Right lobe of liver (tissue), 6 donors: ENCODE results near the gene ALCAM. TPM values are rescaled to one million over a fixed set of nuclear protein-coding genes. Genes with fewer than 3 reads are reported as not detected.
A peak's percentile ranks its signal among the peaks of the same experiment; 100 is the strongest.

Source experiments
- ATAC-seq, 4 donors: fragments of 200-7000 bp; cut with Tn5 transposase; one replicate each; pipeline ENCODE4 v1.9.1; 2020; ENCODE audit warnings: mild to moderate bottlenecking in 4 of 4, moderate library complexity in 4 of 4
- DNase-seq, 3 donors: peaks; one replicate each; pipeline ENCODE4 v3.0.0-alpha.2; 2020
- H3K27ac ChIP-seq, 3 donors: fragments of 200-600 bp; one replicate each; pipeline ENCODE4 v1.8.0; 2022
- H3K27me3 ChIP-seq, 2 donors: fragments of 200-600 bp; one replicate each; pipeline ENCODE4 v1.8.0; 2022
- H3K36me3 ChIP-seq, 4 donors: fragments of 200-600 bp; sonication (generic) in 1 of 4; one replicate each; pipeline versions ENCODE4 v1.5.1 to v1.8.0; 2017 to 2022; ENCODE audit warnings: control low read depth in 1 of 4
- H3K4me1 ChIP-seq, 4 donors: fragments of 200-600 bp; sonication (generic) in 1 of 4; one replicate each; pipeline versions ENCODE4 v1.5.1 to v1.8.0; 2017 to 2022; ENCODE audit warnings: control low read depth in 1 of 4
- H3K4me3 ChIP-seq, 3 donors: fragments of 200-600 bp; one replicate each; pipeline ENCODE4 v1.8.0; 2022
- H3K9me3 ChIP-seq, 4 donors: fragments of 200-600 bp; sonication (generic) in 1 of 4; one replicate each; pipeline versions ENCODE4 v1.5.1 to v1.8.0; 2017 to 2022; ENCODE audit warnings: control low read depth in 1 of 4
- CTCF ChIP-seq, 4 donors: fragments of 200-600 bp in 3 of 4; fragments of 450-650 bp in 1 of 4; IDR thresholded peaks; one replicate each; pipeline versions ENCODE4 v1.5.1 to v1.8.0; 2016 to 2022; ENCODE audit warnings: antibody characterized with exemption in 4 of 4, mild to moderate bottlenecking in 2 of 4
- POLR2A ChIP-seq: fragments of 450-650 bp; IDR thresholded peaks from one replicate; pipeline ENCODE4 v1.6.1; 2017; ENCODE audit warnings: antibody characterized with exemption, mild to moderate bottlenecking
- WGBS: methylation state at CpG from one replicate; pipeline ENCODE4 v1.1.6; 2018; ENCODE audit warnings: low coverage, low lambda C conversion rate; ENCODE audit not compliant: insufficient coverage; ENCODE audit errors: missing lambda C conversion rate; 5-methylcytosine and 5-hydroxymethylcytosine counted together
- intact Hi-C, 2 donors: fragments of 100-400 bp; cut with DNase I; formaldehyde crosslinking; loops; one replicate each; pipeline versions ENCODE4 v1.11.2 to v1.14.1; 2022
- total RNA-seq, 6 experiments: library from RNA; depleted of rRNA in 2 of 6; stranded (reverse); fragments of >200 nt in 2 of 6; fragmentation: NEBNext Ultra II Directional in 3 of 6; extraction: Animal tissue kit (Norgen Biotek cat#: 25700) in 3 of 6; gene quantifications; one replicate each; pipeline versions ENCODE4 v1.1.0 to v1.2.4, GENCODE V29; 2016 to 2023
- donor health status: DM: no; HTN: yes; CAD: no.
- donor health status: DM: no; HTN: no; CAD: no.
- donor health status: DM: no; HTN: no; CAD: no.
- donor health status: DM: no; HTN: yes; CAD: no.
- donor health status: DM: no; HTN: yes; CAD: no.

Gene ALCAM
- total RNA-seq, 6 experiments from 2014 or later: 21.9 to 43.4 (median 34.5) TPM

- intact Hi-C loops: no loop called here
- H3K27me3 ChIP-seq: no peaks in the 10 kb centered on the region
- no peaks in the 10 kb centered on the region for H3K9me3 ChIP-seq
- H3K27ac ChIP-seq: no peak overlapping the region
- DNase-seq (no peak), ATAC-seq (no peak)
- H3K36me3 ChIP-seq: no peaks in the 10 kb centered on the region
- TF ChIP-seq POLR2A (no peak), CTCF (IDR thresholded peaks at IDR 0.05) (no peak)
- 76% methylated on average over 2 of the region's 2 CpGs for WGBS
- no peak overlapping the region for H3K4me3 ChIP-seq
- peaks cover 0 to 29% (median 4%) of the 10 kb centered on the region in 4 donors for H3K4me1 ChIP-seq
Measured at GRCh38 chr3:105430455-105430854, 63.7 kb downstream of the ALCAM start.

GRCh38 chr3:105431200-105431599, 64.5 kb downstream of the ALCAM start:
- TF ChIP-seq POLR2A (no peak), CTCF (IDR thresholded peaks at IDR 0.05) (no peak)
- Histone ChIP-seq H3K9me3 (no peaks in the 10 kb centered on the region), H3K27me3 (no peaks in the 10 kb centered on the region), H3K4me1 (peaks cover 0 to 31% (median 4%) of the 10 kb centered on the region in 4 donors), H3K4me3 (no peak overlapping the region), H3K27ac (no peak overlapping the region), H3K36me3 (no peaks in the 10 kb centered on the region)
- DNase-seq (no peak), ATAC-seq (peak in 1 of 4 donors; percentile 35)
- intact Hi-C loops: no loop called here
- WGBS: 65% methylated on average over 2 of the region's 2 CpGs

- Histone ChIP-seq H3K4me3 (no peak overlapping the region), H3K27me3 (no peaks in the 10 kb centered on the region), H3K9me3 (no peaks in the 10 kb centered on the region), H3K27ac (no peak overlapping the region), H3K36me3 (no peaks in the 10 kb centered on the region), H3K4me1 (peaks cover 0 to 28% (median 2%) of the 10 kb centered on the region in 4 donors)
- ATAC-seq (peak in 3 of 4 donors; percentile 25 to 53 (median 48)), DNase-seq (no peak)
- 34% methylated on average over 3 of the region's 3 CpGs for WGBS
- TF ChIP-seq CTCF (IDR thresholded peaks at IDR 0.05) (no peak), POLR2A (no peak)
- intact Hi-C loops: no loop called here
Measured at GRCh38 chr3:105435277-105435676, 68.6 kb downstream of the ALCAM start.

- intact Hi-C loops: no loop called here
- no peaks in the 10 kb centered on the region for H3K36me3 ChIP-seq
- H3K27ac ChIP-seq: peak overlapping the region in 2 of 3 donors; percentile 15 to 52
- ATAC-seq (peak; percentile 91 to 97 (median 92)), DNase-seq (peak in 1 of 3 donors; percentile 49)
- H3K4me3 ChIP-seq: no peak overlapping the region
- no peak for TF ChIP-seq POLR2A
- TF ChIP-seq CTCF (IDR thresholded peaks at IDR 0.05): no peak
- no peaks in the 10 kb centered on the region for H3K27me3 ChIP-seq
- no peaks in the 10 kb centered on the region for H3K9me3 ChIP-seq
- H3K4me1 ChIP-seq: peaks cover 0 to 28% (median 2%) of the 10 kb centered on the region in 4 donors
Measured at GRCh38 chr3:105436687-105437086, 70.0 kb downstream of the ALCAM start.

GRCh38 chr3:105440113-105440512, 73.4 kb downstream of the ALCAM start:
- Histone ChIP-seq H3K9me3 (no peaks in the 10 kb centered on the region), H3K36me3 (no peaks in the 10 kb centered on the region), H3K4me1 (peaks cover 0 to 28% (median 2%) of the 10 kb centered on the region in 4 donors), H3K27ac (no peak overlapping the region), H3K27me3 (no peaks in the 10 kb centered on the region), H3K4me3 (no peak overlapping the region)
- ATAC-seq (peak in 3 of 4 donors; percentile 15 to 39 (median 28)), DNase-seq (no peak)
- WGBS: 35% methylated on average over 3 of the region's 3 CpGs
- intact Hi-C loops: no loop called here
- TF ChIP-seq CTCF (IDR thresholded peaks at IDR 0.05) (no peak), POLR2A (no peak)
